MM.1S (cell line): ENCODE measurements around the gene PUS3.

Source experiments
- CTCF ChIP-seq: fragments of 300-600 bp; sonication (generic); IDR thresholded peaks from 2 replicates; pipeline ENCODE4 v1.5.1; 2016; ENCODE audit warnings: antibody characterized with exemption, low read length, mixed read lengths
- EZH2 ChIP-seq: fragments of 300-600 bp; sonication (generic); optimal IDR thresholded peaks from 2 replicates; pipeline ENCODE3; 2017; ENCODE audit warnings: low read depth, mild to moderate bottlenecking, antibody characterized with exemption, low read length, mixed read lengths

GRCh38 chr11:125871391-125872137, 31.4 kb downstream of the PUS3 start:
- TF ChIP-seq CTCF (peak; percentile 44), EZH2 (no peak)
